Measurements from ENCODE around the gene PLET1.

Gene PLET1

DNA sequence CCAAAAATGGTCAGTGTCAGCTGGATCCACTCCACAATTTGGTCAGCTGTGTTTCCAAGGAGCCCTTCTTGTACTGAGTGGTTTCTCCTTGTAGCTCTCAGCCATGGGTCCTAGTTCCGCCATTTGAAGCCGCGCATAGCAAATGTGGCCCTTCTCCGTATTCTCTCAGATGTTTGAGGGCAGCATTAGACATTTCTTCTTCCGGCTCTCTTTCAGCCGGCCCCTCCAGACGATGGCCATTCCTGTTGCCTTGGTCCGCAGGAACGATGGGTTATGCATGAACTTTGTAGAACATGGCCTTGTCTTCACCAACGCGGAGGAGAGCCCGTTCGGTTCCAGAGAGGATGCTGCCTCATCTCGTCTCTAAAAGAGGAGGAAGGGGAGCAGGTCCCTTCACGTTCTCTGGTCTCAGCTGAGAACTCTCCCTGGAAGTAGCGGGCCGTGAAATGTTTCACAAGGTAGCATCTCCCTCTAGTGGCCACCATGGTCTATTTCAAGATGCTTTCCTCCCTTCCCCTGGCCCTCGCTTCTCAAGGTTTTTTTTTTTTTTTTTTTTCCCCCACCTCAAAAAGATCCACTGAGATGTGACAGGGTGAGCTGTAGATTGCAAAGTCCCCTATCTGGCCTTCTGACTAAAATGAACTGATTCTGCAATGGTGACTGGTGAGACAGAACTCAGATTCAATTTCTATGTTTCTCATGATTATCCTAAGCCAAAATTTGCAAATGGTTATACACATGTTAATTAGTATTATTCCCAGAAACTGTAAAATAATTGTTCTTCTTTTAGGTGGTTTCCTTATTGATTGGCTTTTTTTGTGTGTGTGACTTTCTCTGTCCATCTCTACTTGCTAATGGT, 19.8 kb upstream of the PLET1 start:
- peak; percentile 74 for DNase-seq

GRCh38 chr11:112279901-112280267, 19.2 kb upstream of the PLET1 start:
- peak; percentile 72 for DNase-seq

DNA sequence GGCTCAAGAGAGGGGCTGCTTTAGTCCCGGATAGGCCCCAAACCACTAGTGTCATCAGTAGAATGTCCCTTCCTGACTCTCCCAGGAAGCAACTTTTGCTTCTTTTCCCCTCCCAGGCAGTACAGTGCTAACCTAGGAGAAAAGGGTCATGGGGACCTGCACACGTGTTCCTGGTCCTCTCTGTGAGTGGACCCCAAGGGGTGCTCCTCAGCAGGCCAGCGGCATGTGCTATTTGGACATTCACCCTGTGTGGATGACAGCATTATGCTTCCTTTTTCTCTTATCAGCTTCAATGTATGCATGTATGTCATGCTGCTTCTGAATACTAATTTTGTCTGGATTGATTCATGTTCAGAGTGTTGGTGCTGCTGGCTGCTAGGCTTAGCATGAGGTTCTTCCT, 18.1 kb upstream of the PLET1 start:
- DNase-seq, result no peak

DNA sequence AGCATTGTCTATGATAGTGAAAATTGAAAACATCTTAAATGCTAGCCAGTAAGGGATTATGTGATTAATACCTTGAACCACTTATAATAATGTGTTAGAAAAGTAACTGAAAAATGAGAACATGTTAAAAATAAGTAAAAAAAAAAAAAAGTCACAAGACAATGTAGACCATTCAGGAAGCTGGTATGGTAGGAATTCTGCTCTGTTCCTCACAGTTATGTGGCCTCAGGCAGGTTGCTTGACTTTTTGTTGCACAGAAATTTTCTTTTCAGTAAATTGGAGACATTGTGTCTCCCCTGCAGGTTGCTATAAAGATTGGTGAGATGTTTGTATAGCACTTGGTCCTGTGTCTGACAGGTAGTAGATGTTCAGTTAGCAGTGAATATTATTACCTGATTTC, 17.3 kb upstream of the PLET1 start:
- DNase-seq, result no peak

DNA sequence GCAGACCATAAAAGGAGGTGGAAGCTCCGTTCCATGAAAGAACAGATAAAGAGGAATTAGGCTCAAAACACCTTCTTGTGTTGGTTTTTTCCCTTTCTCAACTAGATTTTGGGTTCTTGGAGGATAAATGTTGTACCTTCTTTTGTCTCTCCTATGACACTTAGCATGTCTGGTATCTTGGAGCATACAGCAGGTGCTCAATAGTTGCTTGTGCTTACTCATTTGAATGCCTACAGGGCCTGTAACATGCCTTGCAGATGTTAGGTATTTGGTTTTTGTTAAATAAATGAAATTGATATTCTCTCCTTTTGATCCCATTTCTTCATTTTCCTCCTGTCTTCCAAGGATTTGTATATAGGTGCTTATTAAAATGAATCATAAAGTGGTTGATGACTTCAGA, 16.4 kb upstream of the PLET1 start:
- no peak for DNase-seq

DNA sequence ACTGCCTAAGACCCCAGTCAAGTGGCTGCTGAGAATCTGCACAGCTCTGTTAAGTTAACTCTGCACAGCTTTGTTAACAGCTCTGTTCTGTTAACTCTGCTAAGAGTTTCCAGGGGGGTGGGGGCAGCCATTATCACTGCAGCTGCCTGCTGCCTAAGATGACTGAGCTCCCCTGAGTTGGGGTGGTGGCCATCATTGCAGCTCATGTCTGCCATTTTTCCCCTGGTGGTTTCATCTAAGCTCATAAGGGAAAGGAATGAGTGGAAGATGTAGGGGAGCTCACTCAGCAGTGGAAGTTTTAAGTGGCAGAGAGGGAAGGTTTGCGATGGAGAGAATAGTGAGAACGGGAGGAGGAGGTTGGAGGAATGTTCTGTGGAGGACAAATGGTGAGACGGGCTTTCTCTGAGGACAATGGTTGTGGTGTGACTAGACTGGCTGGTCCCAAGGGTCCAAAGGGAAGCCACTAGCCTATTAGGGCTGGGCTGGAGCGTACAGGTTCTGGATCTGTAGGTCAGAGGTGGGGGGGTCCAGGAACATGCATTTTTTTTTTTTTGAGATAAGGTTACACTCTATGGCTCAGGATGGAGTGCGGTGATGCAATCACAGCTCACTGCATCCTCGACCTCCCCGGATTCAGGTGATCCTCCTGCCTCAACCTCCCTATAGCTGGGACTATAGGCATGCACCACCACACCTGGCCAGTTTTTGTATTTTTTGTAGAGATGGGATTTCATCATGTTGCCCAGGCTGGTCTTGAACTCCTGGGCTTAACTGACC, 13.5 kb upstream of the PLET1 start:
- no peak for DNase-seq

DNA sequence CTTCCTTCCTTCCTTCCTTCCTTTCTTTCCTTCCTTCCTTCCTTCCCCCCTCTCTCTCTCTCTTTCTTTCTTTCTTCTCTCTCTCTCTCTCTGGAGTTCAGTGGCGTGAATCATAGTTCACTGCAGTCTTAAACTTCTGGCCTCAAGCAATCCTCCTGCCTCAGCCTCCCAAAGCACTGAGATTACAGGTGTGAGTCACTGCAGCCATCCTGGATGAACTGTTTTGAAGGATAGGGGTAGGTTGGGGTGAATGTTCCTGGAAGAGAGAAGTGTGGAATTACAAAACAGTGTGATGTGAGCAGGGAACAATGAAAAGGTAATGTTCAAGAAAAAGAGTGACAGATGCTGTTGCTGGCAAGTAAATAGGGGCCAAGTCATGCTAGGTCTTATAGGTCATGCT, 12.4 kb upstream of the PLET1 start:
- DNase-seq, result no peak

- DNase-seq, result no peak
These were observed 10.6 kb upstream of the PLET1 start for GRCh38 chr11:112271242-112271641.

GRCh38 chr11:112270551-112271180, 10.0 kb upstream of the PLET1 start:
- DNase-seq, result no peak

GRCh38 chr11:112269139-112269538, 8.5 kb upstream of the PLET1 start:
- no peak for DNase-seq

- DNase-seq, result no peak
These were observed 7.7 kb upstream of the PLET1 start for GRCh38 chr11:112268406-112268805.

DNA sequence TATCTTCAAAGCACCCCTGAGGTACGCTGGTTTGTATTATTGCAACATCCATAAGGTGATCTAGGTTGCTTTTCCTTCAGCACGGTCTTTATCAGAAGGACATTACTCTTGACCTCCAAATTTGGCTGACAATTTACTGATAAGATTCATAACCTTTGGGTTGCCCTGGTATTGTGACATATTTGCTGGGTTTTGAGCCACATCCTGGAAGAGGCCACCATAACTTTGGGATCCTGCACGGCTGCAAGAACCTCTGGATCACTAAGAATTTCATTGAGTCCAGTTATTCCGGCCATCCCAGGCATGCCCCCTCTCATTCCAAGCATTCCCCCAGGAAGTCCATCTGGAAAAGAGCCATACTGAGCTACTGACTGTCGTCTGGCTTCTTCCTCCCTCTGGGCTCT, 6.5 kb upstream of the PLET1 start:
- DNase-seq, result no peak

DNA sequence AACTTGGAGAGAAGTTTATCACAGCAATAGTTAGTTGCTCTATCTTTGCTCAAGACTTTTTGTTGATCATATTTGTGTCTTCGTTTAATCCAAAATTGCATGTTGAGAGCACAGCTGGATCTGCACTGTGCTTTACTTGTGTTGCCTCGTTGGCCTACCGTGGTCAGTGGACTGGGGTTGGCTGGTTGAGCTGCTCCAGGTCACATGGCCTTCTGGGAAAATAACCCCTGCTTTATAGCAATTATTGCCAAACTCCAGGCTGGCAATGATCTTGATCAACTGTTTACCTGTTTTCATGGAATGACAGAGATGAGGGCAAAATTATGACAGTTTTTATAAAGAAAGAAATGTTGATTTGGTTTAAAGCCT, 5.7 kb upstream of the PLET1 start:
- no peak for DNase-seq

GRCh38 chr11:112265659-112266409, 5.2 kb upstream of the PLET1 start:
- no peak for DNase-seq

GRCh38 chr11:112255067-112255720, 5.5 kb downstream of the PLET1 start:
- no peak for DNase-seq

GRCh38 chr11:112253605-112254242, 6.9 kb downstream of the PLET1 start:
- DNase-seq, result no peak

- no peak for DNase-seq
These were observed 10.6 kb downstream of the PLET1 start for GRCh38 chr11:112249871-112250610.

GRCh38 chr11:112248201-112248600, 12.5 kb downstream of the PLET1 start:
- DNase-seq, result no peak

DNA sequence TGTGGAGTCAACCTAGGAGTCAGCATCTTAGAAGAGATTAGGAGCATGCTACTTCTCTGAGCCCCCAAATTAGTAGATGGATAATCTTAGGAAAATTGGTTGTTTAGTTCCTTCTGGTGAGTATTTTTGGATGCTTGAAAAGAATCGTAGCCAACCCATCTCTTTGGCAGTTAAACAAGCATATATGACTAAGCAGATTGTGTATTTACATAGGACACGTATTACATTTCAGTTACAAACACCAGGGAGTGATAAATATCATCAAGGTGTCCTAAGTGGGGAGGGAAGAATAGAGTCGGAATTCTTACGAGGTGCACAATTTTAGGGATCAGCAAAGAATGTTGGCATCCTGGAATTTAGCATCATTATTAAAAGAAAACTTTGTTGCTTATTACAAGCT, 13.5 kb downstream of the PLET1 start:
- no peak for DNase-seq

DNA sequence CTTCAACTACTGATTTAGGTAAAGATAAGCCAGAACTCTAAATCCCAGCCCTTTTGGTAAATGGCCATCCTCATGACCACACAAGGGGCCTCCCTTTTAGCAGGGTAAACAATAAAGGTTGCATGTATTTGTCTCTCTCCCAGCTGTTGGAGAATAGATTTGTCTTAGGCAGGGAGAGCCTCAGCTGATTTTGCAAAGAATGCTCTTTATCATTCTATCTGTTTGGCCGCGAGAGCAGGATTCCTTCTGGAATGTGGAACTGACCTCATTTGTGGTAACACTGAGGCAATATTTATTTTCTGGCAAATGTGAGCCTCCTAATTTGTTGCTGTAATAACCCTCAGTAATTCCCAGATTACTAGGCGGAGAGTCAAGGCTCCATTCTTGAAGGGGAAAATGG, 19.2 kb downstream of the PLET1 start:
- no peak for DNase-seq

GRCh38 chr11:112238041-112238440, 22.6 kb downstream of the PLET1 start:
- no peak for DNase-seq
